NK-92 (cell line): Measurements from ENCODE around the gene DISP2.

Experiments used
- DNase-seq: peaks from one replicate; lab custom pipeline; 2025; ENCODE audit not compliant: unreplicated experiment; lab: John Stamatoyannopoulos, UW

DISP2 gene

DNA sequence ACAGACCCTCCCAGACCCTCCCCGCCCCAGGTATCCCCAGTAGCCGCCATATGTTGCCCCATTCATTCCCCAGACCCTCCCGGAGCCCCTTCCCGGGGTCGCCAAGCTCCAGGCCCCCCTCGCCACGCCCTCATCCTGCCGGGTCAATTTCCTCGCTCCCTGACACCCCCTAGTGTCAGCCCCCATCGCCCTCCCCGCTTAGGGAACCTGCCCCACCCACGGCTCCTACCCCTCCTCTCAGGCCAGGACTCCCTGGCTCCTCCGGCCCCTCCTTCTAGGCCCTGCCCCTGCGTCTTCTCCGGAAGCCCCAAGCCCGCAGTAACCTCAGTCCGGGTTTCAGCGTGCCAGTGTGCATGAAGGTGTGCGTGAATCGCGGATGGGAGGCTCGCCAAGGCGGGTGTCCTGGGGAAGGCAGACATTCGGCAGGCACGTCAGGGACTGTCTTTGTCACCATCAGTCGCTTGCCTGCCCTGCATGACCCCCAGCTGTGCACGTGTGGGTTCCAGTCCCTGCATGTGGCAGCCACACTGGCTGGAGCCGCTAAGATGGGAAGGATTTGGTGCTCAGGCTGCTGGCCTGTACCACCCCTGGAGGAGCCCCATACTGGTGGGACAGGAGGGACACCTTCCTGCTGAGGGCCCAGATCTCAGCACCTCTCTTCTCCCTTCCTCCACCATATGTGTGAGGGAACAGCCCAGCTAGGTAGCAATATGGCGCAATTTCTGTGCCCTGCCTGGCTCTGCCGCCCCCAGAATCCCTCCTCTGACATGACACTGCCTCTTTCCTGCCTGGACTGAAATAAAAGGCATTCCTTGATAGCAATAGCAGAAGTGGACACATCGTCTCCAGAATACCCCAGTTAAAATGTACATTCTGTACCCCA lies 693 bp downstream of the DISP2 start:
- no peak for DNase-seq

DNA sequence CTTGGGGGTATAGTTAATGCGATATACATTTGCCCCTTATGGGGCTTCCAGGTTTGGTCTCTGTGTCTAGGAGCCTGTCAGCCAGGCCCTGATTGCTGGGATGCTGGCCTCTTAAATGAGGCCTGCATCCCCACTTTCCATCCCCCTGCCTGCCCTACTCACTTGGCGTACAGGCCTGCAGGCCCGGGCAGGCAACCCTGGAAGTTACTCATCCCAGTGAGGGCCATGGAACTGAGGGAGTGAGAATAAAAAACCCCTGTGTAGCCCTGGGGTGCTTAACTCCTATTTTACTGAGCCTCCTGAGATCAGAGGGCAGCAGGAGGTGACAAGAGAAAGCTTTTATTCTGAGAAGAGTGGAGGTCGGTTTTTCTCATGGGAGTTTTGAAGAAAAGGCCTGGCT lies 2.0 kb downstream of the DISP2 start:
- no peak for DNase-seq

DNA sequence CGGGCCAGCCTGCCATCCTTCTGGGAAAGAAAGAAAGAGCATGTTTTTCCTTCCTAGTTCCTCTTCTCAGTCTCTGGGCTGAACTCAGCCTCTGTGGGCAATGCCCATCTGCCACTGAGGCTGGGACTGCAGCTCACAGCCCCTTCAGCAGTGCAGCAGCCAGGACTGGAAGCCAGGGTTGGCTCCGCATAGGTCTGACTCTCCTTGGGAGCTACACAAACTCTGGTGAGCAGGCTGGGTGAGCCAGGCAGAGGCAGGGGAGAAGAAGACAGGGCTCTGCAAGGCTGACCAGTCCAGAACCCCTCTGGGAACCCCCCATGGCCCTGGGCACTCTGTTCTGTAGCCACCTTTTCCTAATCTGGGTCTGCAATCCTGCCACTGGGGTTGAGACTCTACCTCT lies 3.6 kb downstream of the DISP2 start:
- DNase-seq: no peak

DNA sequence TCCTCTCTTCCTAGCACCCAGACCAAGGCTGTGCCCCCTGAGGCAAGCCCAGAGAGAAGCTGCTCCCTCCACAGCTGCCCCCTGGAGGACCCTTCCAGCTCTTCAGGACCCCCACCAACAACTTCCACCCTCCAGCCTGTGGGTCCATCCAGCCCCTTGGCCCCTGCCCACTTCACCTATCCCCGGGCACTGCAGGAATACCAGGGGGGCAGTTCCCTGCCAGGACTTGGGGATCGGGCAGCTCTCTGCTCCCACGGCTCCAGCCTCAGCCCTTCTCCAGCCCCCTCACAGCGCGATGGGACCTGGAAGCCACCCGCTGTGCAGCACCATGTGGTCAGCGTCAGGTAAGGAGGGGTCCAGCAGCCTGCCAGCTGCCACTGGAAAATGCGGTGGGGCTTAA lies 5.6 kb downstream of the DISP2 start:
- no peak for DNase-seq

DNA sequence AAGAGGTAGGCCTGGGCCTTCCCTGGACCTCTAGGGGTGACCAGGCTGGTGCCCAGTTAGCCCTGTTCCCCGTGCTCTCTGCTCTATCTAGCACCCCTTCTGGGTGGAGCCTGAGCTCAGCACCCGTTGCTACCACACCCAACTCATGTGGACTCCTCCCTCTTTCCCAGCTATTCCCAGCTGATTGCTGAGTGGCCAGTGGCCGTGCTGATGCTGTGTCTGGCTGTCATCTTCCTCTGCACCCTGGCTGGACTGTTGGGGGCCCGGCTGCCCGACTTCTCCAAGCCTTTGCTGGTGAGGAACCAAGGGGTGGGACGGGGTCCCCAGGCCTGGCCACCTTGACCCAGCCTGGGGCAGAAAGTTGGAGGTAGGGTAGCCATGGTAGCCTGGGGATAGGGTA lies 6.2 kb downstream of the DISP2 start:
- DNase-seq: no peak

DNA sequence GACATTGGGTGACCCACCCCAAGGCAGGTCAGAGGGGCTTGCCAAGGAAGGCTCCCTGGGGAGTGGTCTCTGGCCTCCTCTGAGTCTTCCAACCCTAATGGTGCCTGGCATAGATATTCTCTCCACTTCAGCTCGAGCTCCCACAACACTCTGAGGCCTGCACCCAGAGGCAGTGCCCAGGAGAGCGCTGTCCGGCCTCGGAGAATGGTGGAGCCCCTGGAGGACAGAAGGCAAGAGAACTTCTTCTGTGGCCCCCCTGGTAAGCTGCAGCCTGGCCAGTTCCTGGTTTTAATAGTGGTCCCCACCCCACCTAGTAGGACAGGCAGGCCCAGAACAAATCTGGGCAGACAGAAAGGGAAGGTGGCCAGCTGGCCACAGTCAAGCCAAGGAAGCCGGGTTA lies 7.0 kb downstream of the DISP2 start:
- no peak for DNase-seq

DNA sequence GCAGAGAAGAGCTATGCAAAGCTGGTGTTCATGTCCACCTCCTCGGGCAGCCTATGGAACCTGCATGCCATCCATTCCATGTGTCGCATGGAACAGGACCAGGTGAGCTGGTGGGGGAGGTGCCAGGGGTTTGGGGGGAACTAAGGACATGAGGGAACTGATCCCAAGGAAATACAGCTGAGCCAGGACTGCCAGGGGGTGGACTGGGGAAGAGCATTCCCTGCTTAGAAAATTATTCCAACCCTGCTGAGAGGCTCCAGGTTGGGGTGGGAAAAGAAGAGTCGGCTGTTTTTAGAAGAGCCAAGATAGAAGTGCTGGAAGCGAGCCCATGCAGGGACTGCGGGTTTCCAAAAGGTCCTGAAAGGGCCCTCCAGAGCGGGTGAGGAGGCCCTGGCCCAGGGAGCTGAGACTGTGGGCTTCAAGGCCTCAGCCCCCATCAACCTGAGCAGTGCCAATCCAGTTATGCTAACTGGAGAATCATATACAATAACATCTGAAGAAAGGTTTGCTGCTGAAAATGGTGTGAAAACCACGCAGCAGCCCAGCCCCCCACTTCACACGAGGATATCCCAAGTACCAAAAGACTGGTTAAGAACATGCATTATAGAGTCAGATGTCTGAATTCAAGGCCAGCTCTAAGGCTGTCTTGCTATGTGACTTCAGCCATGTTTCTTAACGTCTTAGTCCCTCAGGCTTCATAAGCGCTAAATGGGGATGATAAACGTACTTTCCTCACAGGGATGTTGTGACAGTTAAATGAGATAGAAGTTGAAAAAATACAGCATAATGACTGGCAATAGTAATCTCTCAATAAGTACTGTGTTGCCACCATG lies 7.8 kb downstream of the DISP2 start:
- no peak for DNase-seq

DNA sequence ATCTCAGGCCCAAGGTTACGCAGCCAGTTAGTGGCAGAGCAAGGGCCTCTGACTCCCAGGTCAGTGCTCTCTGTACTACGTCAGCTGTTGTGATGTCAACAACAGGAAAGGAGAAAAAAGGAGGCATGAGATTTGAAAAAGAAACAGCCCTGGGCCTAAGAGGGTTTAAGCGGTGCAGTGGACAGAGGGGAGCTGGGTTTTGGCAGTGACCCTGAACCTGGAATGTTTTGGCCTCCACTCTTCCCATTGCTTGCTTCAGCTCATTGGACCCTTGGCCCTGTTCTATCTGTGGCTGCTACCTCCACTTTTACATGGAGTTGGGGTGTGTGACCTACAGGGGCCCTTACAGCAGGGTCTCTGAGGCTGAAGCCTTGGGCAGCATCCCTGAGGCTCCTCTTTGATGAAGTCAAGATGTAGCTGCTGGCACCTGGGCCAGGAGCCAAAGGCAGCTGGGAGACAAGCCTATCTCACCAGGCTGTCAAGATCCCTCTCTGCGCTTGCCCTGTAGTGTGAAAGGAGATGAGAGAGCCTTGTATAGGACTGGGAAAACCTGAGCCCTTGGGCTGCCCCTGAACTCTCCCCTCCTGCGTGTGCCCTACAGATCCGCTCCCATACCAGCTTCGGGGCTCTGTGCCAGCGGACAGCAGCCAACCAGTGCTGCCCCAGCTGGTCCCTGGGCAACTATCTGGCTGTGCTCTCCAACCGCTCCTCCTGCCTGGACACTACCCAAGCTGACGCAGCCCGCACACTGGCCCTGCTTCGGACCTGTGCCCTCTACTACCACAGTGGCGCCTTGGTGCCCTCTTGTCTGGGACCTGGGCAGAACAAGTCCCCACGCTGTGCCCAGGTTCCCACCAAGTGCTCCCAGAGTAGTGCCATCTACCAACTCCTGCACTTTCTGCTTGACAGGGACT lies 8.7 kb downstream of the DISP2 start:
- no peak for DNase-seq

DNA sequence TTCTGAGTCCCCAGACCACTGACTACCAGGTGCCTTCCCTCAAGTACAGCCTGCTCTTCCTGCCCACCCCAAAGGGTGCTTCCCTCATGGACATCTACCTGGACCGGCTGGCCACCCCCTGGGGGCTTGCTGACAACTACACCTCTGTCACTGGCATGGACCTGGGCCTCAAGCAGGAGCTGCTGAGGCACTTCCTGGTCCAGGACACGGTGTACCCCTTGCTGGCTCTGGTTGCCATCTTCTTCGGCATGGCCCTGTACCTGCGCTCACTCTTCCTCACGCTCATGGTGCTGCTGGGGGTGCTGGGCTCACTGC lies 9.3 kb downstream of the DISP2 start:
- no peak for DNase-seq

DNA sequence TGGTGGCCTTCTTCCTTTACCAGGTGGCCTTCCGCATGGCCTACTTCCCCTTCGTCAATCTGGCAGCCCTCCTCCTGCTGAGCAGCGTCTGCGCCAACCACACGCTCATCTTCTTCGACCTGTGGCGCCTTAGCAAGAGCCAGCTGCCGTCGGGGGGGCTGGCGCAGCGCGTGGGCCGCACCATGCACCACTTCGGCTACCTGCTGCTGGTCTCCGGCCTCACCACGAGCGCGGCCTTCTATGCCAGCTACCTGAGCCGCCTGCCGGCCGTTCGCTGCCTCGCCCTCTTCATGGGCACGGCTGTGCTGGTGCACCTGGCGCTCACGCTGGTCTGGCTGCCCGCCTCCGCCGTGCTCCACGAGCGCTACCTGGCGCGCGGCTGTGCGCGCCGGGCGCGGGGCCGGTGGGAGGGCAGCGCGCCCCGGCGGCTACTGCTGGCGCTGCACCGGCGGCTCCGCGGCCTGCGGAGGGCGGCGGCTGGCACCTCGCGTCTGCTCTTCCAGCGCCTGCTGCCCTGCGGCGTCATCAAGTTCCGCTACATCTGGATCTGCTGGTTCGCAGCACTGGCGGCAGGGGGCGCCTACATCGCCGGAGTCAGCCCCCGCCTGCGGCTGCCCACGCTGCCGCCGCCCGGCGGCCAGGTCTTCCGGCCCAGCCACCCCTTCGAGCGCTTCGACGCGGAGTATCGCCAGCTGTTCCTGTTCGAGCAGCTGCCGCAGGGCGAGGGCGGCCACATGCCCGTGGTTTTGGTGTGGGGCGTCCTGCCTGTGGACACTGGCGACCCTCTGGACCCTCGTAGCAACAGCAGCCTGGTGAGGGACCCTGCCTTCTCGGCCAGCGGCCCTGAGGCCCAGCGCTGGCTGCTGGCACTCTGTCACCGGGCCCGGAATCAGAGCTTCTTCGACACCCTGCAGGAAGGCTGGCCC lies 9.9 kb downstream of the DISP2 start:
- DNase-seq: no peak

DNA sequence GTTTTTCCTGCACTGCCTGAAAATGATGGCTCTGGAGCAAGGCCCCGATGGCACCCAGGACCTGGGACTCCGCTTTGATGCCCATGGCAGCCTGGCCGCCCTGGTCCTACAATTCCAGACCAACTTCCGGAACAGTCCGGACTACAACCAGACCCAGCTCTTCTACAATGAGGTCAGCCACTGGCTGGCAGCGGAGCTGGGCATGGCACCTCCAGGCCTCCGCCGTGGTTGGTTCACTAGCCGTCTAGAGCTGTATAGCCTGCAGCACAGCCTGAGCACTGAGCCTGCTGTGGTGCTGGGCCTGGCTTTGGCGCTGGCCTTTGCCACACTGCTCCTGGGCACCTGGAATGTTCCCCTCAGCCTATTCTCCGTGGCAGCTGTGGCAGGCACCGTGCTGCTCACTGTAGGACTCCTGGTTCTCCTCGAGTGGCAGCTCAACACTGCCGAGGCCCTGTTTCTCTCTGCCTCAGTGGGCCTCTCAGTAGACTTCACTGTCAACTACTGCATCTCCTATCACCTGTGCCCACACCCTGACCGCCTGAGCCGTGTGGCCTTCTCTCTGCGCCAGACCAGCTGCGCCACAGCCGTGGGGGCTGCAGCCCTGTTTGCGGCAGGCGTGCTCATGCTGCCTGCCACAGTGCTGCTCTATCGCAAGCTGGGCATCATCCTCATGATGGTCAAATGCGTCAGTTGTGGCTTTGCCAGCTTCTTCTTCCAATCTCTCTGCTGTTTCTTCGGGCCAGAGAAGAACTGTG lies 10.9 kb downstream of the DISP2 start:
- no peak for DNase-seq

DNA sequence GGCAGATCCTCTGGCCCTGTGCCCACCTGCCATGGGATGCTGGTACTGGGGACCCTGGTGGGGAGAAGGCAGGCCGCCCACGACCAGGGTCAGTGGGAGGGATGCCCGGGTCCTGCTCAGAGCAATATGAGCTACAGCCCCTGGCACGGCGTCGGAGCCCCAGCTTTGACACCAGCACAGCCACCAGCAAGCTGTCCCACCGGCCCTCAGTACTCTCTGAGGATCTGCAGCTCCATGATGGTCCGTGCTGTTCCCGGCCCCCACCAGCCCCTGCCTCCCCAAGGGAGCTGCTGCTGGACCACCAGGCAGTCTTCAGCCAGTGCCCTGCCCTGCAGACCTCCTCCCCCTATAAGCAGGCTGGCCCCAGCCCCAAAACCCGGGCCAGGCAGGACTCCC lies 11.5 kb downstream of the DISP2 start:
- DNase-seq: no peak

DNA sequence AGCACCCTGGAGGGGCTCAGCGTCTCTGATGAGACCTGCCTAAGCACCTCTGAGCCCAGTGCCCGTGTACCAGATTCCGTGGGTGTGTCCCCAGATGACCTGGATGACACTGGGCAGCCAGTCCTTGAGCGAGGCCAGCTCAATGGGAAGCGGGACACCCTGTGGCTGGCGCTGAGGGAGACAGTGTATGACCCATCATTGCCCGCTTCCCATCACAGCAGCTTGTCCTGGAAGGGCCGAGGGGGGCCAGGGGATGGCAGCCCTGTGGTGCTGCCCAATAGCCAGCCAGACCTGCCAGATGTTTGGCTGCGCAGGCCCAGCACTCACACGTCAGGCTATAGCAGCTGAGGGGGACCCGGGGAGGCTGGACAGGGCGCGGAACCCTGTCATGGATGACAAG lies 12.0 kb downstream of the DISP2 start:
- no peak for DNase-seq

DNA sequence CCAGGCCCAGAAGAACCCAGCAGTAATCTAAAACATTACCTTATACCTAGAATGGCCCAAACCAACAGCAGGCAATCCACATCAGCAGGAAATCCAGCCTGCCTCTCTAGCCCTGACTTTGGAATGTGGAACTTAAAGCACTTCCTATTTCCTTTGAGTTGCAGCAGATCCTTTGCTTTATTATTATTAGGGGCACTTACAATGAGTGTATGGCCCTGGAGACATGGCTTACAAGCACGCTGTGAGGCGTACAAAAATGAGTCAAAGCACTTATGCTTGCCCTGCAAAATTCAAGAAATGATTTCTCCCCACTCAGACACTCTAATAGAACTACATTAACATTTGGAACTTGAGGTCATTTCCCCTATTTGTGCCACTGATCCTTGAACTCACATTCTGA lies 15.0 kb downstream of the DISP2 start:
- no peak for DNase-seq

DNA sequence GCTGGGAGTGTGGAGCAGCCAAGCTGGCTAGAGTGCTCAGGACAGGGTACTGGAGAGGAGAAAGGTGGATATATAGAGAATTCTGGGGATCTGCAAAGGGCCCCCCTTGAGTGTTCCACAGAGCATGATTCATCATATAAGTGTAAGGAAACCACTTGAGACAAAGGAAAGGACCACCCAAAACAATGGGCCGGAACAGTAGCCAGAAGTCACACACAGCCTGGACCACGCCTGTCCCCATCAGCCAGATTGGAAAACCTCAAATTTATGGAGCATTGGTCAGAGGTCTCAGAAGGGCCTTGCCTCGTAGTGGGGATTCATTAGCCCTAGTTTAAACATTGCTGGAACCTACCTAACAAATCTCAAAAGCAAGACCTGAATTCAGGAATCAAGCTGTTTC lies 19.6 kb downstream of the DISP2 start:
- DNase-seq: no peak

DNA sequence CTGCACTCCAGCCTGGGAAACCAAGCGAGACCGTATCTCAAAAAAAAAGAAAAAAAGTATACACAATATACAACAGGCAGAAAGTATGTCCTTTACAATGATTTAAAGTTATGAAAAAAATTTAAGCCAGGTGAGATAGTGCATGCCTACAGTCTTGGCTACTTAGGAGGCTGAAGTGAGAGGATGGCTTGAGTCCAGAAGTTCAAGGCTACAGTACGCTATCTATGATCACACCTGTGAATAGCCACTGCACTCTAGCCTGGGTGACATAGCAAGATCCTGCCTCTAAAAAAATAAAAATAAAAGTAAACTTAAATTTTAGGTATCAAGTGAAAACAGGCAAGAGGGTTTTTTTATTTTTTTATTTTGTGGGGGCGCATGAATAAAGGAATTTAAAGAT lies 21.4 kb downstream of the DISP2 start:
- DNase-seq: no peak

DNA sequence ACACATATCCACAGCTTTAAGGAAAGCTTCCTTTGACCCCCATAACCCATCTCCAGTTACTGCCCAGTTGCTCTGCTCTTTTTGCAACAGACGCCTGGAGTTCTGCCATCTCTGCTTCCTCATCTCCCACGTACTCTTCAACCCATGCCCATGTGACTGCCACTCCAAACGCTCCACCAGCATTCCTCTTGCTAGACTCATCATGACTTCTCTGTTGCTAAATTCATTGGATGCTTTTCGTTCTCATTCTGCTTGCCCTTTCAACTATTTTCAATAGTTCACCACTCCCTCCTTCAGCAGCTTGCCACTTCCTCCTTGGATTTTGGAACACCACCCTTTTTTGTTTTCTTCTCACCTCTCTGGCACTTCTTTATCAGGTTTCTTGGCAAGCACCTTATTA lies 21.8 kb downstream of the DISP2 start:
- no peak for DNase-seq

DNA sequence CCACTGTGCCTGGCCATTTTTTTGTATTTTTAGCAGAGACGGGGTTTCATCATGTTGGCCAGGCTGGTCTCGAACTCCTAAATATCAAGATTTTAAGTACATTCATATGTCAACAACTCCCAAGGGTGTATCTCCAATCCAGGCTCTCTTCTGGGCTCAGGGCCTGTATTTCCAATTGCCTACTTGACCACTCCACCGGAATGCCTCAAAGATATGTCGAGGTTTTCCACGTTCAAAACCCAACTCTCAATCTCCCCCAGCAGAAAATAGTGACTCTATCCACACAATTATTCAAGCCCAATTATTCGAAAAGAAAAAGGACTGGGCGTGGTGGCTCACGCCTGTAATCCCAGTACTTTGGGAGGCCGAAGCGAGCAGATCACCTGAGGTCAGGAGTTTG lies 22.6 kb downstream of the DISP2 start:
- no peak for DNase-seq

DNA sequence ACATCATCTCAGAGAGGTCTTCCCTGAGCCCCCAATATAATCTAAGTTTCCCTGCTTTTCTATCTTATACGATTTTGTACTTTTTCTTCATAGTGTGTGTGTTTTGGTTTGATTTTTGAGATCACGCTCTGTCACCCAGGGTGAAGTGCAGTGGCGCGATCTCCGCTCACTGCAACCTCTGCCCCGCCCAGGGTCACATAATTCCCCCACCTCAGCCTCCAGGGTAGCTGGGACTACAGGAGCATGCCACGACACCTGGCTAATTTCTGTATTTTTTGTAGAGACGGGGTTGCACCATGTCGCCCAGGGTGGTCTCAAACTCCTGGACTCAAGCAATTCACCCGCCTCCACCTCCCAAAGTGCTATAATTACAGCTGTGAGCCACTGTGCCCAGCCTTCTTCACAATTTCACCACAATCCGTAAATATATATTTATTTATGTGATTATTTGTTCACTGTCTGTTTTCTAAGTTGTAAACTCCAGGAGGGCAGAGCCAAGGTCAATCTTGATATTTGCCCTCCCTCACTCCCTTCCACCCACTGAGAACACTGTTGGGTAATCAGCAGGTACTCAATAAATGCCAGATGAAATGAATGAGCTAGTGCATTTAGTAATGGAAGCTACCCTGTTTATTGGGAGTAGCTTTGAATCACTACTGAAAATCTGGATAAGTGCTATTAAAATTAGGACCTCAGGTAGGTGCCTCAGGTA lies 24.0 kb downstream of the DISP2 start:
- no peak for DNase-seq
